Loucy (cell line): Measurements from ENCODE around the gene C2CD5.

Experiments used
- EZH2phosphoT487 ChIP-seq: fragments of 200-600 bp; IDR thresholded peaks from 2 replicates; pipeline ENCODE4 v1.6.1; 2018; ENCODE audit warnings: antibody characterized with exemption, mild to moderate bottlenecking, moderate library complexity, borderline replicate concordance
- TF ChIP-seq, protein P1 (sequence below): fragments of 200-600 bp; sonication (generic); conservative IDR thresholded peaks from 2 replicates; pipeline ENCODE4 v1.5.1; 2014; ENCODE audit warnings: mild to moderate bottlenecking, antibody characterized with exemption, low read length

GRCh38 chr12:22588817-22589216, 44.5 kb upstream of the C2CD5 start:
- TF ChIP-seq, protein P1, sequence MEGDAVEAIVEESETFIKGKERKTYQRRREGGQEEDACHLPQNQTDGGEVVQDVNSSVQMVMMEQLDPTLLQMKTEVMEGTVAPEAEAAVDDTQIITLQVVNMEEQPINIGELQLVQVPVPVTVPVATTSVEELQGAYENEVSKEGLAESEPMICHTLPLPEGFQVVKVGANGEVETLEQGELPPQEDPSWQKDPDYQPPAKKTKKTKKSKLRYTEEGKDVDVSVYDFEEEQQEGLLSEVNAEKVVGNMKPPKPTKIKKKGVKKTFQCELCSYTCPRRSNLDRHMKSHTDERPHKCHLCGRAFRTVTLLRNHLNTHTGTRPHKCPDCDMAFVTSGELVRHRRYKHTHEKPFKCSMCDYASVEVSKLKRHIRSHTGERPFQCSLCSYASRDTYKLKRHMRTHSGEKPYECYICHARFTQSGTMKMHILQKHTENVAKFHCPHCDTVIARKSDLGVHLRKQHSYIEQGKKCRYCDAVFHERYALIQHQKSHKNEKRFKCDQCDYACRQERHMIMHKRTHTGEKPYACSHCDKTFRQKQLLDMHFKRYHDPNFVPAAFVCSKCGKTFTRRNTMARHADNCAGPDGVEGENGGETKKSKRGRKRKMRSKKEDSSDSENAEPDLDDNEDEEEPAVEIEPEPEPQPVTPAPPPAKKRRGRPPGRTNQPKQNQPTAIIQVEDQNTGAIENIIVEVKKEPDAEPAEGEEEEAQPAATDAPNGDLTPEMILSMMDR, result no peak
- no peak for TF ChIP-seq EZH2phosphoT487
